Esophagus muscularis mucosa (tissue), 4 donors: ENCODE measurements around the gene IGFLR1. TPM values are rescaled to one million over a fixed set of nuclear protein-coding genes. Genes with fewer than 3 reads are reported as not detected.

Experiments
- DNase-seq: peaks from one replicate; pipeline ENCODE4 v3.0.0-alpha.2; 2017; ENCODE audit errors: extremely low spot score
- H3K27ac ChIP-seq, 4 donors: fragments of 200-600 bp; sonication (generic); replicated peaks in 1 of 4; 1 replicate in 3 of 4; 2 replicates in 1 of 4; pipeline ENCODE4 v1.5.1; 2016 to 2019; ENCODE audit warnings: mild to moderate bottlenecking in 1 of 4
- H3K27me3 ChIP-seq, 4 donors: fragments of 200-600 bp; sonication (generic); one replicate each; pipeline versions ENCODE4 v1.5.1 to v1.6.0; 2016 to 2019
- H3K36me3 ChIP-seq, 4 donors: fragments of 200-600 bp; sonication (generic); one replicate each; pipeline ENCODE4 v1.5.1; 2016 to 2019
- H3K4me1 ChIP-seq, 4 donors: fragments of 200-600 bp; sonication (generic); one replicate each; pipeline ENCODE4 v1.5.1; 2016 to 2019
- H3K4me3 ChIP-seq, 4 donors: fragments of 200-600 bp; sonication (generic); 1 replicate in 2 of 4; 2 replicates in 2 of 4; pipeline ENCODE4 v1.5.1; 2016 to 2019; ENCODE audit warnings: mild to moderate bottlenecking in 4 of 4, moderate library complexity in 1 of 4
- H3K9me3 ChIP-seq, 4 donors: fragments of 200-600 bp; sonication (generic); 1 replicate in 3 of 4; 2 replicates in 1 of 4; pipeline ENCODE4 v1.5.1; 2016 to 2019
- EP300 ChIP-seq: sonication (generic); formaldehyde crosslinking; IDR thresholded peaks from one replicate; pipeline ENCODE4 v1.6.1; 2017; ENCODE audit warnings: antibody characterized with exemption
- POLR2A ChIP-seq: fragments of 450-650 bp; IDR thresholded peaks from one replicate; pipeline ENCODE4 v1.6.1; 2017; ENCODE audit warnings: antibody characterized with exemption, moderate library complexity, mild to moderate bottlenecking, low read depth
- POLR2AphosphoS5 ChIP-seq, 2 donors: sonication (generic); formaldehyde crosslinking; IDR thresholded peaks; one replicate each; pipeline ENCODE4 v1.6.1; 2017; ENCODE audit warnings: antibody characterized with exemption in 2 of 2
- whole genome bisulfite sequencing: methylation state at CpG from one replicate; pipeline ENCODE4 v1.1.5; 2018; 5-methylcytosine and 5-hydroxymethylcytosine counted together
- intact Hi-C: fragments of 100-400 bp; cut with DNase I; formaldehyde crosslinking; loops from one replicate; pipeline ENCODE4 v1.15.1; 2023
- total RNA-seq, 4 donors: library from RNA; depleted of rRNA; stranded (reverse); fragments of >200 nt; gene quantifications; one replicate each; pipeline versions ENCODE4 v1.1.0 to v1.2.1, GENCODE V29; 2016
- TF ChIP-seq, protein P1 (sequence below), 3 experiments: fragments of 200-600 bp in 2 of 3; fragments of 450-650 bp in 1 of 3; sonication (generic) in 2 of 3; IDR thresholded peaks; one replicate each; pipeline ENCODE4 v1.5.1; 2017 to 2019; ENCODE audit warnings: antibody characterized with exemption in 3 of 3, mild to moderate bottlenecking in 2 of 3, moderate library complexity in 1 of 3

The IGFLR1 gene
- total RNA-seq, 4 donors from 2014 or later = 1.7 to 8.1 (median 5.9) TPM

DNA sequence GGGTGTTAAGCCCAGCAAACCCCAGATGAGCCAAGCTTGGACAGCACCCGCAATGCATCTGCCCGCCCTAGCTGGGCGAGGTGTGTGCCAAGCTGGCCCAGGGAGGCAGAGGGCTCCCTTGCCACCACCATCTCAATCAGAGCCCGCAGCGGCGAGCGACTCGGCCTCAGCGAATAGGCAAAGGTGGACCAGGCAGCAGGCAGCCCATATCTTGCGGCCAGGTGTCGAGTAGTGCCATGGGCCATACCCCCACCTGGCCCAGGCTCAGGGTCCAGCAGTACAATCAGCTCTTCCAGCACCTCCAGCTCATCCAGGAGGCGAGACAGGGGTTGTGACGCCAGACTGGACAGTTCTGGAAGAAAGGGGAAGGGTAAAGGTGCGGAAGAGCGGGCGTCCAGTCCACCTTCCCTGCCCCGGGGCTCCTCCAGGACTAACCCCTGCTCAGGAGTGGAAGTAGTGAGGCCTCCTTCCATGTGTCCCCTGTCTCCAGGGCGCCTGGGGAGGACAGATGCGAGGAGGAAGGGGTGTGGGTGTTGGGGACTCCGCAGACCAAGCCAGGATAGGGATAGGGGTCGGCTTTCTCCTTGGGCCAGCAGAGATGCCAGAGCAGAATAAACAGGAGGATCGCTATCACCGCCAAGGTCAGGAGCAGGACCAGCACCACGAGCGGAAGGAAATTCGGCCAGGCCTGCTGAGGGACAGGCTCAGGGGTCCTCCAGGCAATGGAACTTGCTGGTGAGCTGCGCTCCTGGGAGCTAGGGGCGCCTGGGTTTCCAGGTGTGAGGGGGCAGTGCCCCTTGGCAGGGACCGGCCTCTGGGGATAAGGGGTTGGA, 2.8 kb downstream of the IGFLR1 start:
- 76% methylated on average over 18 of the region's 29 CpGs for WGBS
- no peaks in the 10 kb centered on the region for H3K27me3 ChIP-seq
- H3K9me3 ChIP-seq = no peaks in the 10 kb centered on the region
- peaks cover 22 to 59% (median 35%) of the 10 kb centered on the region in 4 donors for H3K4me1 ChIP-seq
- peaks cover 31 to 73% (median 58%) of the 10 kb centered on the region in 4 donors for H3K36me3 ChIP-seq
- peak overlapping the region; percentile 80 to 94 (median 88) for H3K27ac ChIP-seq
- DNase-seq = no peak
- peak overlapping the region; percentile 58 to 67 (median 66) for H3K4me3 ChIP-seq
- TF ChIP-seq POLR2A = no peak
- intact Hi-C loops = no loop called here

DNA sequence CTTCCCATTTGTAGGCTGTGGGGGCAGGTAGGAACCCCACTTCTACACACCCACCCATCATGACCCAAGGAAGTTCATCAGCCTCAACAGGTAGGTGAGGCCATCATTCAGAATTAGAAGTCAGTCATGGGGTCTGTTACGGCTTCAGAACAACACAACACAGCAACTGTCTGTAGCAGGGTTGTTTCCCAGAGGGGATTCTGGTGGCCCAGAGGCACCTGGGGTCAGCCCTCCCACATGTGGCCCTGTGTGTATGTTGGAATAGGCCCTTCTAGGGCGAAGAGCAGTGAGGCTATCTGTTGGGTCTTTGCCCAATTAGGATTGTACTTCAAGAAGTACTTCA, 3.4 kb downstream of the IGFLR1 start:
- H3K27me3 ChIP-seq = no peaks in the 10 kb centered on the region
- peaks cover 16 to 52% (median 28%) of the 10 kb centered on the region in 4 donors for H3K4me1 ChIP-seq
- intact Hi-C loops = no loop called here
- peaks cover 37 to 75% (median 62%) of the 10 kb centered on the region in 4 donors for H3K36me3 ChIP-seq
- H3K27ac ChIP-seq = peak overlapping the region in 2 of 4 donors; percentile 20 to 94
- DNase-seq = no peak
- no peak for TF ChIP-seq POLR2AphosphoS5 (IDR thresholded peaks at IDR 0.05)
- no peak for TF ChIP-seq POLR2A
- TF ChIP-seq EP300 = no peak
- TF ChIP-seq, protein P1, sequence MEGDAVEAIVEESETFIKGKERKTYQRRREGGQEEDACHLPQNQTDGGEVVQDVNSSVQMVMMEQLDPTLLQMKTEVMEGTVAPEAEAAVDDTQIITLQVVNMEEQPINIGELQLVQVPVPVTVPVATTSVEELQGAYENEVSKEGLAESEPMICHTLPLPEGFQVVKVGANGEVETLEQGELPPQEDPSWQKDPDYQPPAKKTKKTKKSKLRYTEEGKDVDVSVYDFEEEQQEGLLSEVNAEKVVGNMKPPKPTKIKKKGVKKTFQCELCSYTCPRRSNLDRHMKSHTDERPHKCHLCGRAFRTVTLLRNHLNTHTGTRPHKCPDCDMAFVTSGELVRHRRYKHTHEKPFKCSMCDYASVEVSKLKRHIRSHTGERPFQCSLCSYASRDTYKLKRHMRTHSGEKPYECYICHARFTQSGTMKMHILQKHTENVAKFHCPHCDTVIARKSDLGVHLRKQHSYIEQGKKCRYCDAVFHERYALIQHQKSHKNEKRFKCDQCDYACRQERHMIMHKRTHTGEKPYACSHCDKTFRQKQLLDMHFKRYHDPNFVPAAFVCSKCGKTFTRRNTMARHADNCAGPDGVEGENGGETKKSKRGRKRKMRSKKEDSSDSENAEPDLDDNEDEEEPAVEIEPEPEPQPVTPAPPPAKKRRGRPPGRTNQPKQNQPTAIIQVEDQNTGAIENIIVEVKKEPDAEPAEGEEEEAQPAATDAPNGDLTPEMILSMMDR (IDR thresholded peaks at IDR 0.05) = no peak
- WGBS = 83% methylated on average over 1 of the region's 2 CpGs
- H3K4me3 ChIP-seq = no peak overlapping the region
- no peaks in the 10 kb centered on the region for H3K9me3 ChIP-seq

DNA sequence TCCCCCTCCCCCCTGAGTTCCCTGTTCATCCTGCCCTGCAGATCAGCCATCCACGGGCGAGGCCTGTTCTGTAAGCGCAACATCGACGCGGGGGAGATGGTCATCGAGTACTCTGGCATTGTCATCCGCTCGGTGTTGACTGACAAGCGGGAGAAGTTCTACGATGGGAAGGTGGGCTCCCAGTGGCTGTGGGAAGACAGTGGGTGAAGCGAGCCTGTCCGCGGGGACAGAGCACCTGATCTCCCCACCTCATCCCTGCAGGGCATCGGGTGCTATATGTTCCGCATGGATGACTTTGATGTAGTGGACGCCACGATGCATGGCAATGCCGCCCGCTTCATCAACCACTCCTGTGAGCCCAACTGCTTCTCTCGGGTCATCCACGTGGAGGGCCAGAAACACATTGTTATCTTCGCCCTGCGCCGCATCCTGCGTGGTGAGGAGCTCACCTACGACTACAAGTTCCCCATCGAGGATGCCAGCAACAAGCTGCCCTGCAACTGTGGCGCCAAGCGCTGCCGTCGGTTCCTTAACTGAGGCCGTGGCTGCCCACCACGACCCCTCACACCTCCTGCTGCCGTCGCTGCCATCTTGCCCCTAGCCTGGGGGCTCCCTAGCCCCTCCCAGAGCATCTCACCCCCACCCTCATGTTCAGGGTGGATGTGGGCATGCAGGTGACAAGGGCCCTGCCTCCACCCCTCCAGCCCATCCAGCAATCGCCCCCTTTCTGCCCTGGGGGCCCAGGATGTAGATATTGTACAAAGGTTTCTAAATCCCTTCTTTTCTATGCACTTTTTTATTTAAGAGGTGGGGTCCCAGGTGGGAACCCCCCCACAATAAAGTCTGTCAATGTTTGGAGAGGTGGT, 4.0 kb downstream of the IGFLR1 start:
- peaks cover 43 to 75% (median 66%) of the 10 kb centered on the region in 4 donors for H3K36me3 ChIP-seq
- intact Hi-C loops = no loop called here
- H3K27ac ChIP-seq = peak overlapping the region in 1 of 4 donors; percentile 94
- H3K27me3 ChIP-seq = no peaks in the 10 kb centered on the region
- TF ChIP-seq EP300 = no peak
- TF ChIP-seq, protein P1 (IDR thresholded peaks at IDR 0.05) = no peak
- TF ChIP-seq POLR2AphosphoS5 (IDR thresholded peaks at IDR 0.05) = no peak
- no peak for TF ChIP-seq POLR2A
- H3K4me3 ChIP-seq = no peak overlapping the region
- DNase-seq = no peak
- WGBS = 90% methylated on average over 33 of the region's 37 CpGs
- H3K4me1 ChIP-seq = peaks cover 14 to 46% (median 26%) of the 10 kb centered on the region in 4 donors
- no peaks in the 10 kb centered on the region for H3K9me3 ChIP-seq

DNA sequence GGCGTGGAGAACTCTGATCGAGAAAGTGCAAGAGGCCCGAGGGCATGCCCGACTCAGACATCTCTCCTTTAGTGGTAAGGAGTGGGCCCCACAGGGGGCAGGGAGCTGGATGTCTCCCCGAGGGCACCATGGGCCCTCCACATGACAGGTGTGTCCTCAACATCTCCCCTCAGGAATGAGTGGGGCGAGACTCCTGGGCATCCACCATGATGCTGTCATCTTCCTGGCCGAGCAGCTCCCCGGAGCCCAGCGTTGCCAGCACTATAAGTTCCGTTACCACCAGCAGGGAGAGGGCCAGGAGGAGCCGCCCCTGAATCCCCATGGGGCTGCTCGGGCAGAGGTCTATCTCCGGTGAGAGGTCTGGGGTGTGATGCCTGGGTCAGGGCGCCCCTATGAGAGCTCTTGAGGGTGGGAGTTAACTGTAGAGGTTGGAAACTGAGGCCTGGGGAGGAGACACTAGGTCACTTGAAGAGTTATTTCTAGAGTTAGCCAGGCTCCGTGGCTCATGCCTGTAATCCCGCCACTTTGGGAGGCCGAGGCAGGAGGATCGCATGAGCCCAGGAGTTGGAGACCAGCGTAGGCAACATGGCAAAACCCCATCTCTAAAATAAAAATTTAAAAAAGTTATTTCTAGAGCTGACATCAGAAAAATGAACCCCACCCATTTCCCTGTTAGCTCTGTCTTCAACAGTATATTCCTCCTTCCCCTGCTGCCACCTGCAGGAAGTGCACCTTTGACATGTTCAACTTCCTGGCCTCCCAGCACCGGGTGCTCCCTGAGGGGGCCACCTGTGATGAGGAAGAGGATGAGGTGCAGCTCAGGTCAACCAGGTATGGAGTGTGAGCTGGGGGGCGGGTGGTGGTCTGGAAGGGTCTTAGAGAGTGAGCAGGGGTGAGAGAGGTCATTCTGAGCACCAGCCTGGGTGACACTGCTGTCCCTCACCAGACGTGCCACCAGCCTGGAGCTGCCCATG, 5.1 kb downstream of the IGFLR1 start:
- TF ChIP-seq POLR2AphosphoS5 (IDR thresholded peaks at IDR 0.05) (peak in 1 of 2 donors; percentile 8), EP300 (no peak)
- H3K36me3 ChIP-seq = peaks cover 51 to 75% (median 71%) of the 10 kb centered on the region in 4 donors
- intact Hi-C loops = no loop called here
- WGBS = 91% methylated on average over 20 of the region's 22 CpGs
- no peaks in the 10 kb centered on the region for H3K27me3 ChIP-seq
- peaks cover 14 to 36% (median 24%) of the 10 kb centered on the region in 4 donors for H3K4me1 ChIP-seq
- peak overlapping the region in 1 of 4 donors; percentile 30 for H3K27ac ChIP-seq
- no peak for DNase-seq
- H3K4me3 ChIP-seq = no peak overlapping the region
- no peaks in the 10 kb centered on the region for H3K9me3 ChIP-seq

DNA sequence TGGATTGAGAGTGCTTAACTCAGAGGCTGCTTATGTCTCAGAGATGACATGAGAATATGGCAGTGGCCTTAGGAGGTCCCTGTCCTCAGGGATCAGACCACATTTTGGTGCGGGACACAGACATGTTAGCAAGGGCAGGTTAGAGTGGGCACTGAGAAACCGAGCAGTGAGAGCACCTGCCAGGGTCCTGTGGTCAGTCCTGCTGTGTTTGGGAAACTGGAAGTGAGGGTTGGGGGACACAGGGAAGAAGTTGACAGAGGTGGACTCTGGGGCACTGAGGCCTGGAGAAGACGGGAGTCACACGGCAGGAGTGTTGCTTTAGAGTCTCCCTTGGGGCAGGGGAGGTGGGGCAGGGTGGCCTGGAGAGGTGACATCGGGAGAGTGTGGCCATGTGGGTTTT, 7.4 kb downstream of the IGFLR1 start:
- H3K27me3 ChIP-seq = no peaks in the 10 kb centered on the region
- H3K9me3 ChIP-seq = no peaks in the 10 kb centered on the region
- H3K4me3 ChIP-seq = no peak overlapping the region
- no peak for DNase-seq
- intact Hi-C loops = no loop called here
- peaks cover 5 to 15% (median 8%) of the 10 kb centered on the region in 4 donors for H3K4me1 ChIP-seq
- peaks cover 74 to 95% (median 93%) of the 10 kb centered on the region in 4 donors for H3K36me3 ChIP-seq
- TF ChIP-seq, protein P1 (IDR thresholded peaks at IDR 0.05) = no peak
- TF ChIP-seq POLR2A (no peak), EP300 (no peak), POLR2AphosphoS5 (IDR thresholded peaks at IDR 0.05) (no peak)
- H3K27ac ChIP-seq = no peak overlapping the region
- WGBS = 80% methylated on average over 5 of the region's 5 CpGs
